ENCODE results near the gene CSF3.

DNA sequence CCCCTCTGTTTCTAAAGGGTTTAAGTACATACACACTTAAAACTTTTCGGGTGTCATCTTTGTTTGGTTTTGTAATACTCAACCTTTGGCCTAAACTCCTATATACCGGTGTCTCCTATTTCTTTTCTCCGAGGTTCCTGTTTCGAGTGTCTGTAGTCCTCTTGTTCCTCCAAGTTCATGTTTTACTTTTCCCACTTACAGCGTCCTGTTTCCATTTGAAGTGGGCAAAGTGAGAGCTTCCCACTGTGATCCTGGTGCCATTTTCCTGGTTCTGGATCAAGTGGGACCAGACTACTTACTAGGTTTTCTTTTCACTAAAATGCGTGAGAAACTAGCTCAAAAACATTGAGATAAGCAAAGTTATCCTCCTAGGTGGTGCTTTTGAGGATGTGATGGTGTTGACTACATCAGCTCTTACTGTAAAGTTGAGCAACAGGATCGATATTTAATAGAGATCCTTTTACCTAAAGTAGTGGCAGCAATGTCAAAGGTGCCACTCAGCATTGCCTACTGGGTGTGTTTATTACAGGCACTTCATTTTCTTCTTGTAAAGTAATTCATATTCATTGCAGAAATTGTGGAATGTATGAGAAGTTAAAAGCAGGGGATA, 33.4 kb upstream of the CSF3 start:
- TF ChIP-seq, protein P1, sequence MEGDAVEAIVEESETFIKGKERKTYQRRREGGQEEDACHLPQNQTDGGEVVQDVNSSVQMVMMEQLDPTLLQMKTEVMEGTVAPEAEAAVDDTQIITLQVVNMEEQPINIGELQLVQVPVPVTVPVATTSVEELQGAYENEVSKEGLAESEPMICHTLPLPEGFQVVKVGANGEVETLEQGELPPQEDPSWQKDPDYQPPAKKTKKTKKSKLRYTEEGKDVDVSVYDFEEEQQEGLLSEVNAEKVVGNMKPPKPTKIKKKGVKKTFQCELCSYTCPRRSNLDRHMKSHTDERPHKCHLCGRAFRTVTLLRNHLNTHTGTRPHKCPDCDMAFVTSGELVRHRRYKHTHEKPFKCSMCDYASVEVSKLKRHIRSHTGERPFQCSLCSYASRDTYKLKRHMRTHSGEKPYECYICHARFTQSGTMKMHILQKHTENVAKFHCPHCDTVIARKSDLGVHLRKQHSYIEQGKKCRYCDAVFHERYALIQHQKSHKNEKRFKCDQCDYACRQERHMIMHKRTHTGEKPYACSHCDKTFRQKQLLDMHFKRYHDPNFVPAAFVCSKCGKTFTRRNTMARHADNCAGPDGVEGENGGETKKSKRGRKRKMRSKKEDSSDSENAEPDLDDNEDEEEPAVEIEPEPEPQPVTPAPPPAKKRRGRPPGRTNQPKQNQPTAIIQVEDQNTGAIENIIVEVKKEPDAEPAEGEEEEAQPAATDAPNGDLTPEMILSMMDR (IDR thresholded peaks at IDR 0.05; ENCODE audit: insufficient read depth, low read depth, low read length), result no peak
- no peak for TF ChIP-seq EZH2 (IDR thresholded peaks at IDR 0.05; ENCODE audit: insufficient read depth, low read length)

Measured in astrocyte (in vitro differentiated cells and primary cell).